Femur (tissue), 1 donor: Measurements from ENCODE around the gene SYNPO2.
"Not testable (repeated sequence)": the region's sequence is repeated elsewhere in the genome, so short reads cannot be mapped to it uniquely, and the experiment has no call there.

Experiments used
- DNase-seq: peaks from one replicate; pipeline ENCODE4 v3.0.0-alpha.2; 2017

The SYNPO2 gene

DNA sequence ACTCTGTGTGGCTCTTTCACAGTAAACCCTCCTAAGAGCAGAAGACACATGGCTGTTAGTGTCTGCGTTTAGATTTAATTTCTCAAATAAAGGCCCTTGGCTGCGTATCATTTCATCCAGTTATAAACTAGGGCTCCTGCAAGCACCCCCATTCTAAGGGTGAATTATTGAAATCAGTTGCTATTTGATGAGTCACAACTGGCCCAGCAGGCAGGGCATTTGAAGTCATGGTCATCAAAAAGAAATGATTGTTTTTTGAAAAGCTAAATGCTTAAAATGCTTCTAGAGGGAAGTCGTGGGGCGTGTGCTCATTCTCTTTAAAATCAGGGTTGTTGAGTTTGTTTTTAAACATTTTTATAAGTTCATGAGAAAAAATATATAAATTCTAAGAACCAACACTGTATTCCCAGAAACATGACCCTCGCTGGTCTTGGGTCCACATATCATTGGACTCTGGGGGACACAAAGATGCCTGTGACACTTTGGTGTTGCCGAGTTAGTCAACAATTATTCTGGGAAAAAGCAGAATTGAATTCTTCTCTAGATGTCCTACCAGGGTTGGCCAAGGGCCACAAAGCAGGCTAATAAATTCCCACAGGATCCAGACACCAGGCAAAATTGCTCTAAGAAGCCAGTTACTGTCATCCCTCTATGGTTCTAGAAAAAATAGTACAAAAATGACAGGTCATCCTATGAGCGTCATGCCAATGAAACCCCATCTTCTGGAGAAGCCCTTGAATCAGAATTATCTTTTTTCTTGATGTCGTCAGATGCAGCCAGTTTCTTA lies 147.5 kb downstream of the SYNPO2 start:
- DNase-seq, result no peak

DNA sequence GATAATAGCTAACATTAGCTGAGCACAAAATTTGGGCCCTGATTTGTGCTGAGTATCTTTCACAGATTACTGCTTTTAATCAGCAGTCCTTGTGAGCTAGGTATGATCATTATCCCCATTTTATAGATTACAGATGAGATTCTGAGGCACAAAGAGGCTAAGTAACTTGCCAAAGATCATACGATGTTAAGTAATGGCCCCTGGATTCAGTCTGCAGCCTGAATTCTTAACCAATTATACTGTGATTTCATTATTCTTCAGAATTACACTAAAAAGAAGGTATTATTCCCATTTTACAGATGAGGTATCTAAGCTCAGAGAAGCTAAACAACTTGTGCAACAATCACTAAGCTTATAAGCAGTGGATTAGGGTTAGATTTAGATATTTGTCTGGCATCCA lies 149.1 kb downstream of the SYNPO2 start:
- DNase-seq, result no peak

DNA sequence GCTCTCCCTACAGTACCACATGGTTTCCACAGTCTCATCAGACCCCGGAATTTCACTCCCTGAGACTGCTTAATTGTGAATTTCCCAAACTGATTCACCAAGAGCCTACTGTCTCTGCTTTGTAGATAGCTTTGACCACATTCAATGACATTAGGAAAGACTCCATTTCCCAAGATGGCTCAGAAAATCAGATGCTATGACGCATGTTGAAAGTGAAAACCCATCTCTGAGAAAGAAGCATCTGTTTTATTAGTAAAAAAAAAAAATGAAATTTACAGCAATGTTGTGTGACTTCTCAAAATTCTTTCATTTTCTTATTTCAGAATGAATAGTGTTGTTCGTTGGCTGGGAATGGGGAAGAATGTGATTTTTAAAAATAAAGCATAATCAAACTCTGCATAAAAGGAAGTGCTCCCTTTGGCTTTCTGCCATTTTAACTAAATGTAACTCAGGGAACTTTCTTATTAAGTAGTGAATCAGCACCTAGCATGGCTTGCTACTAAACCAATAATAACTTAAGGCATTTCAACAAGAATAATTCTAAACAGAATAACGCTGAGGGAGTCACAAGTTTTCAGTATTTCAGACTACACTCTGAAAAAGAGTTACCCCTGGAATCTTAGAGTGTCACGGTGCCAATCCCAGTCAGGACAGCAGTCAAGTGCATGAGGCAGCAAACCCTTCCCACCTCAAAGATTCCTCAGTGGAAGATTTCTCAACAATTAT lies 149.6 kb downstream of the SYNPO2 start:
- no peak for DNase-seq

DNA sequence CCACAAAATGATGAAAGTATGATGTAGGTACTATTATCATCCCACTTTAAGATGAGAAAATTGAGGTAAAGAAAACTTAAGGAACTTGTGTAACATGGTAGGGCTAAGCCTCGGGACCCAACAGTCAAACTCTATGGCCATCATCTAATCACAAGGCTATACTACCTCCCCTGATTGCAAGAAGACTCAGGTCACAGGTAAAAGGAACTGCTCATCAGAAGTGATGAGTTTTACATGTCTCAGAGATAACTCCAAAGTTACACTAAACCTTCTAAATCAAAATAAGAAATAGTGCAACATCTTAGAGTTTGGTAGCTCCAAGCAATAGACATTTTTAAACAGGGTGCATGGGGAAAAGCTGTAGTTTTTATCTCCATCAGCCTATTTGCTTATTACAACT lies 150.5 kb downstream of the SYNPO2 start:
- DNase-seq, result no peak

DNA sequence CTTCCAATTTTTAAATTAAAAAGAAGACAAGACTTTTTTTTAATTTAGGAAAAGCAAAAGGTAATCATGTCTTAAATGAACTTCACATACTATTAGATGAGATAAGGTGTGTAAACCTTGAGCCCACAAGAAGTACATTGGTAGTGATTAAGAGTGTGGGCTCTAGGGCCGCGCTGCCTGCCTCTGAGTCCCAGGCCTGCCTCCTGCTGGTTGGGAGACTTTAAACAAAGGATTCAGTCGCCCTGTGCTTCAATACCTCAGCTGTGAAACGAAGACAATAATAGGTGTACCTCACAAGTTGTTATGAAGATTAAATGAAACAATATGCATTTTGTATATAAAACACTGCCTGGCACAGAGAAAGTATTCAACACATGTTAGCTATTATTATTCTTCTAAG lies 151.1 kb downstream of the SYNPO2 start:
- DNase-seq, result no peak

DNA sequence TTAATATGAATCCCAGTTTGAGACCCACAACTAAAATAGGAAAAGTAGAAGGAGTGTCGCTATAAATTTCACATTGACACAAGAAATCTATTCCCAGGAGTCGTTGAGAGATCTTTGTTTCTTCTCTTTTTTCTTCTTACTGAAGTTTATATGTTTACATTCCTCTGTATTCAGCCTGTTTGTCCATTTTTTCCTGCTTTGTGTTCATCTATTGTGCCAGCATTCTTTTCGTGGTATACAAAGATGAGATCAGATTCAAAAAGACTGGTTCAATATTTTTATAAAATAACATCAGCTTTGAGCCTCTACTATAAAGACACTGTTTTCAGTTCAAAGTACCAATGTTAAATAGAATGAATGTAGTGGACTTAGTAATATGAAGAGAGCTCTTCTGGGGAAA lies 151.6 kb downstream of the SYNPO2 start:
- DNase-seq, result no peak

DNA sequence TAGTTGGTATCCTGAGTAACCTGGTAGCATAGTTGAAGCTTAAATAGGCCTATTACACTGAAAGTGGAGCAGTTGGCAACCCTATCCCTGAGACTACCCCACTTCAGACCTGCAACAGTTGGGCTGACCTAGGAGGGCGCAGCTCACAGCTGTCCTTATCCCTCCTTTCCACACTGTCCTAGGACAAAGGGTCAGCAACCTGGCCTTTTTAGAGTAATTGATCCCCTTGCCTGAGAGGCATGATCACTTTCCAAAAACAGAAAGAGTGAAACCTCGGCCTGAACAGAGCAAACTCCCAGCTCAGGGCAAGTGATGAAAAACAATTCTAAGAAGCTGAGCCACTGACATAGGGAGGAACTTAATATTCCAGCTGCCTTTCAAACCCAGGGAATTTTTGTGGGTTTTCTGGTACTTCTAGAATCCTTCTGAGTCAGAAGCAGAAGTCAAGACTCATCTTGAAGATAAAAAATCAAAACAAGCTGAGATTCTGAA lies 152.1 kb downstream of the SYNPO2 start:
- peak; percentile 19 for DNase-seq

DNA sequence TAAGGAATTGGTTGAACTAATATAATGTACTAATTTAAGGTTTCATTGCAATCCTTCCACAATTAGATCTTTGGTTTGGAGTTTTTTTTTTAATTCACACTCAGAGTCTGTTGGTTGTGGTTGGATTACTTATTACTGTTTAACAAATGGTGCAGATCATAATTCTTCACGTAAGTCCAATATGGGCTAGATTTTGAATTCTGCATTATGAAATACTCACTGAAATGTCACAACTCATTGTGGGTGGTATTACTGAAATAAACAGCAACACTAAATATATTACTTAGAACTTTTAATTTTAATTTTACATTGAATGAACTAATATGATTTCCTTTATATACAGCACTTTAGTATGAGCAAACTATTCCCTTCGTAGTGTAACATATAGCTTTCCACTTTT lies 152.7 kb downstream of the SYNPO2 start:
- no peak for DNase-seq

DNA sequence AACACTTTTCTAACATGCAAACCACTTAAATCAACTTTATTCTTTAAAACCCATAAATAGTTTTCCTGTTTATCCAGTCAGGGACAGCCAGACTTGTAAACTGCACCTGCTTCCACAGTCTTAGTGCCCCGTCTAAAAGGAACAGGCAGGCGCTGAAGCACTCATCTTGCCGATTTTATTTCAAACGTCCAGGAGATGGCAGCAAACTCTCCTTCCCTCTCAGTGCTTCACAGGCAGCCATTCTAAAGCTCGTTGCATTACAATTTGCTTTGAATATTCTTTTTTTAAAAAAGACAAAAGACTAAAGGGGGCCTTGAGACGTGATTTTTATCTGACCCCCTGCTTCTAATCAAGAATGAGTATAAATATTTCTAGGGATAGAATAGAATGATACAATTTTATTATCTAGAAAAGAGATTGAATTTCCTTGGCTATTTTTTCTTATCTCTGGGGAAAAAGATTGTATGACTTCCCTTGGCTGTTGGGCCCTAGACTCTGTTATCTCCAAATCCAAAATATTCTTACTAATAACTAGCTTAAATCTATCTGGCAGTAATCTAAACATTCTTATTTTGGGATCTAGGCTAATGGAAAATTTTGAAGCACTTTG lies 153.4 kb downstream of the SYNPO2 start:
- peak; percentile 63 for DNase-seq

DNA sequence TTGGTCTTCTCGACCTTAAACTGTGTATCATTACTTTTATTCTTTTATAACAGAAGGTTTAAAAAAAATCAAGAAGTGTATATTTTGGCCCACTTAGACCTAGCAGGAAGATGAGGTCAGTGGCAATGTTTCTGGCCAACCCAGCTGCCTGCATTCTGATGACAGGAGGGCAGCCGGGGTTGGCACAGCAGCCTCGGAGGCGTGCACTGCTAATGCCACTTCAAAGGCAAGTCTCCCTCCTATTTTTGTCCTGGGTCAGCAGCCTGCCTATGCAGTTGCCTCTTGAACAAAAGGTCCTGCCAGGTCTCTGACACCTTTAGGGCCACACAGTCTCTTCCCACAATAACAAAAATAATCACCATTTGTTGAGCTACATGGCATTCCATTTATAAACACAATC lies 157.6 kb downstream of the SYNPO2 start:
- peak; percentile 69 for DNase-seq

DNA sequence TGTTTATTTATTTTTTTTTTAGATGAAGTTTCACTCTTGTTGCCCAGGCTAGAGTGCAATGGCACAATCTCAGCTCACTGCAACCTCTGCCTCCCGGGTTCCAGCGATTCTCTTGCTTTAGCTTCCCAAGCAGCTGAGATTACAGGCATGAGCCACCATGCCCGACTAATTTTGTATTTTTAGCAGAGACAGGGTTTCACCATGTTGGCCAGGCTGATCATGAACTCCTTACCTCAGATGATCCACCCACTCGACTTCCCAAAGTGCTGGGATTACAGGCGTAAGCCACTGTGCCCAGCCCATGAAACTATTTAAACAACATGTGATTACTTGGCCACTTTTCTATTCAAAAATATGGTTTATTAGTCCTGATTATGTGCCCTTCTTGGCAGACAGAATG lies 158.4 kb downstream of the SYNPO2 start:
- DNase-seq, result not testable (repeated sequence)

DNA sequence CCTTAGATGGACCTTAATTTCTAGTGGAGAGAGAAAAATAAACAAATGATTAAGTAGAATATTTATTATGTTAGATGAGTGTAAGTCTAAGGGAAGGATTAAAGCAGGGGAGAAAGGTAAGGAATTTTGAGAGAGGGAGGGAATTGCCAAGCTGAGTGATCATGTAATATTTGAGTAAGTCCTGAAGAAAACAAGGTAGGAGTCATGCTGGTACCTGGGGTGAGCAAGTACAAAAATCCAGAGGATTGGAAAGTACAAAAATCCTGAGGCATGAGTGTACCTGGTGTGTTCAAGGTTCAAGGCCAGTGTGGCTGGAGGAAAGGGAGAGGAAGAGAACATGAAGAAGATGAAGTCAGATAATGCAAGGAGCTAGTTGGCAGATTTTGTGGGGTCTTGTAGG lies 159.8 kb downstream of the SYNPO2 start:
- no peak for DNase-seq

DNA sequence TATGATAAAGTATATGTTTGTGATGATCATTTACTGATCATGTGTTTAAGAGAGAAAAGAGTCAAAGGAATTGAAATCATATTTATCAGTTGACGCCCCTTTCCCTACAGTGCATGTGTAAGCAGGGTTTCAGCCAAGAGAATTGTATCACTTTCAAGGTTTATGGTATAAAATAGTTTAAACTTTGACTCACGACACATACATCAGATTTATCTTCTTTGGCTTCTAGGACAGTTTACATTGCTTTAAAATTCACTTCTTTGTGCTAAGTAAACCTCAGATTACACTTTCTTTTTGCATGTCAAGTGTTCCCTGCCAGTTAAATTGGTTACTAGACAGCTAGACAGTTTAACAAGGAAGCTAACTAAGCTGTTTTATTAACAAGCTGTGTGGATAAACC lies 160.7 kb downstream of the SYNPO2 start:
- no peak for DNase-seq

DNA sequence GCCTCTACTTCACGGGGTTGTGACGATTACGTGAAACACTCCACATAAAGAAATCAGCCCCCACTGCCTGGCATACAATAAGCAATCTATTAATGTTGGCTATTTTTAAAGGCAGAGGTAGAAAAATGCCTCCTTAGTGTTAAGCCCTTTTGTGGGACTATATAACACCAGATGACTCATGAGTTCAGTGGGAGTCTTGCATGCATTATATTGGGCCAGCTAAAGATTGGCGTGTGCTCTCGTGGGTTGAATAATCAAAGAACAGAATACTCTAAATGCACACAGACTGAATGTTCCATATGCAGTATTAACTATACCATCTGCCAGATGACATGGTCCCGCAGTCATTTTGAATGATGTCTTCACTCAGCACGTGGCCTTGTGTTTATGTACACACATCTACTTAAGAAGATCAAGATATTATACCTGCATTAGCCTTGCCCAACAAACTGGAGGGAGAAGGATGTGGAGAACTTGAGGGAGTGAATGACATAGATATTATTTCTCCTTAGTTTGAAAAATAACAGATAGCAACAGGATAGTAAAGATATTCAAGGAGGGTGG lies 162.0 kb downstream of the SYNPO2 start:
- no peak for DNase-seq

DNA sequence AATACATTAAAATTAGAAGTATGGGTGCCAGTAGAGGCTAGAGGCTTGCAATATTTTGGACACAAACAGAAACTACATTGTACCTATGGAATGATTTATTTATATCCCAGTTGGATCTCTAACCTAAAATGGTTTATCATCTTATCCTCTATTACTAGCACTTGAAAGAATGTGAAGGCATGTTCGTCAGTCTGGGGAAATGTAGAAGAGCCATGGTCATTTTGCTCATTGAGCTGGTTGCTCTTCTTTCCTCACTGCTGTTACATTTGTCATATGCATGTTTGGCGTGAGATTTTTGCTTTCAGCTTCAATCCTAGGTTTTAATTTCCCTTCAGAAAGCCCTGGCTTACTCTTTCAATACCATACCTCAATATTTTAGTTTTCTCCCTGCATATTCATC lies 164.6 kb downstream of the SYNPO2 start:
- DNase-seq, result no peak

DNA sequence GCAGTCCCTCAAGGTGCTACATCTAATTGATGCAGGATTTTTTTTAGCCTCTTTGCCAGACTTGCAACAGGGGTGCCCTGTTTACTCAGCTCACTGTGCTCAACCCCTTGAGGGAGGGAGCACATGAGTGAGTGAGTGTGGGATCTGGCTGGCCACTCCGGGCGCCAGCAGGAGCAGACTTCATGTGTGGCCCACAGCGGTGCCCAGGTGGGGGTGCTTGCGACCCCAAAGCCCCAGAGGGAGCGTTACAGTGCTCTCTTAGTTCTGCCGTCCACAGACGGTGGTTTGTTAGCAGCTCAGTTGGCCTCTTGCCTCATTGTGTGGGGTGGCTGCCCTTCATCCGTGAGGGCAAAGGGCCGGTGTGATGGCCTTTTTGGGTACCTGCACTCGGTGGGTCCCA lies 165.3 kb downstream of the SYNPO2 start:
- no peak for DNase-seq

DNA sequence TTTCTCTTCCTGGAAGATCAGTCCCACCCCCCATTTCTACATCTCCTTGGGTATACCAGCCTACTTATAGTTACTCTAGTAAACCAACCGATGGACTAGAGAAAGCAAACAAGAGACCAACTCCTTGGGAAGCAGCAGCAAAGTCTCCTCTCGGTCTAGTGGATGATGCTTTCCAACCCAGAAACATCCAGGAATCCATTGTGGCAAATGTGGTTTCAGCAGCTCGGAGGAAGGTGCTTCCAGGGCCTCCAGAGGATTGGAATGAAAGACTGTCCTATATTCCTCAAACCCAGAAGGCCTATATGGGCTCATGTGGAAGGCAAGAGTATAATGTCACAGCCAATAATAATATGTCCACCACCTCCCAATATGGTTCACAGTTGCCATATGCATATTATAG lies 168.8 kb downstream of the SYNPO2 start:
- DNase-seq, result no peak

DNA sequence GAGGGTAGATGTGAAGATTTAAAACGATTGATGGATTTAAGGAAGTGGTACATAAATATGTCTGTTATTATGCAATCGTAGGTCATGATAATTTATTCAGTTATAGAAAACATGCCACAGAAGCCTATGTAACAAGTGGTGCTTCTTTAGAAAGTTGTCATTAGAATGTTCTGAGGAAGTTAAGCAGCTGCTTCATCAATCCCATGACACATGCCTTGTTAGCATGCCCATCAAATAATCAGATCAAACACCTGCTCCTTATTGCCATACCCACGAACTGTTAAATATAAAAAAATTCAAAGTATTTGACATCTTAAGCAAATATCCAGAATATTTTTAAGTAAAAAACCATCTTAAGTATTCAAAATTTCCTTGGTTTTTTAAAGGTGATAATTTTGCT lies 170.6 kb downstream of the SYNPO2 start:
- no peak for DNase-seq

DNA sequence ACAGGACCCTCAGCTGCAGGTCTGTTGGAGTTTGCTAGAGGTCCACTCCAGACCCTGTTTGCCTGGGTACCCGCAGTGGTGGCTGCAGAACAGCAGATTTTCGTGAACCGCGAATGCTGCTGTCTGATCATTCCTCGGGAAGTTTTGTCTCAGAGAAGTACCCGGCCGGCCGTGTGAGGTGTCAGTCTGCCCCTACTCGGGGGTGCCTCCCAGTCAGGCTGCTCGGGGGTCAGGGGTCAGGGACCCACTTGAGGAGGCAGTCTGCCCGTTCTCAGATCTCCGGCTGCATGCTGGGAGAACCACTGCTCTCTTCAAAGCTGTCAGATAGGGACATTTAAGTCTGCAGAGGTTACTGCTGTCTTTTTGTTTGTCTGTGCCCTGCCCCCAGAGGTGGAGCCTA lies 178.5 kb downstream of the SYNPO2 start:
- not testable (repeated sequence) for DNase-seq

DNA sequence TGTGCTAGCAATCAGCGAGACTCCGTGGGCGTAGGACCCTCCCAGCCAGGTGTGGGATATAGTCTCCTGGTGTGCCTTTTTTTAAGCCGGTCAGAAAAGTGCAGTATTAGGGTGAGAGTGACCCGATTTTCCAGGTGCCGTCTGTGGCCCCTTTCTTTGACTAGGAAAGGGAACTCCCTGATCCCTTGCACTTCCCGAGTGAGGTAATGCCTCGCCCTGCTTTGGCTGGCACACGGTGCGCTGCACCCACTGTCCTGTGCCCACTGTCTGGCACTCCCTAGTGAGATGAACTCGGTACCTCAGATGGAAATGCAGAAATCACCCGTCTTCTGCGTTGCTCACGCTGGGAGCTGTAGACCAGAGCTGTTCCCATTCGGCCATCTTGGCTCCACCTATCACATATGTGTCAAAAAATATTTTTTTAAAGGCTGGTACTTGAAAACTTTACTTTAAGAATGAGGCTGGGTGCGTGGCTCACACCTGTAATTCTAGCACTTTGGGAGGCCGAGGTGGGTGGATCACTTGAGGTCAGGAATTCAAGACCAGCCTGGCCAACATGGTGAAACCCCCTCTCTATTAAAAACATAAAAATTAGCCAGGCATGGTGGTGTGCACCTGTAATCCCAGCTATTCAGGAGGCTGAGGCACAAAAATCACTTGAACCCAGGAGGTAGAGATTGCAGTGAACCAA lies 179.2 kb downstream of the SYNPO2 start:
- DNase-seq, result not testable (repeated sequence)

DNA sequence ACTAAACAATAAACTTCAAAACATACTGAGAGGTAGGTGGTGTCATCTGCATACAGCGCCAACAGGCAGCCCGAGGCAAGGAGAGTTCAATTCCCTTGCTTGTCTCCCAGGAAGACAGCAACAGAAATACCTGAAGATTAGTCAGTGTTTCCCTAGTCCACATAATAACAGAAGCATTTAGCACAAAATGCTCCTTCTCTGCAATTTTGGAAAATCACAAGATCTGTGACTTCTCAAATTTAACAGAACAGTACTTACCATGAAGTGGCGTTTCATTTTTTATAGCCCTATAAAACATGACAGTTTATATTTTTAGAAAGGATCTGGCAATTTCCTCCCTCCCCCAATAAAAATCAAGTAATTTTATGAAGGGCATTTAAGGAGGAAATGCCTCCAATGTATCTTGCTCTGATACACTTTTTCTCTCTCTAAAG lies 179.9 kb downstream of the SYNPO2 start:
- no peak for DNase-seq

DNA sequence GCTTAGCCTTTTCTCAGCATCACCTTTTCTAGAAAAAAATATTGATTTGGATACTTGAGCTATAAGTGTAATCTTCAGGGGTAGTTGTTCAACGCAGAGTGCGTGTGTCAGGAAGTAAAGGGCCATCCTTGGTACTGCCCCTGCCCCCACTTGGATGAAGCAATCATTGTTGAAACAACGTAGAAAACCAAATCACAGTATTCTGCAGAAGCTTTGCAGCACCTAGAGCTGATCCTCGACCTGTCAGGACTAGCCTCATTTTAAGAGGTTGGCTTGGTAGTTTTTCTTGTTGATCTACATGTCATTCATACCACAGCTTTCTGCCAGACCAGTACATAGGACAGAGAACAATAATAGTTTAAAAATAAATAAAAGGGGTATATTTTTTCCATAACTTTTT lies 181.6 kb downstream of the SYNPO2 start:
- no peak for DNase-seq
